K562 treated with DMSO at 1 percent for 12 hours (cell line): Measurements from ENCODE around the gene MON1B. TPM values are rescaled to one million over a fixed set of nuclear protein-coding genes. Genes with fewer than 3 reads are reported as not detected.

ENCODE experiments used
- total RNA-seq: library from RNA; unstranded; fragments of 300-600 nt; gene quantifications from 2 replicates; pipeline ENCODE4 v1.2.3, GENCODE V29; 2022; ENCODE audit not compliant: insufficient read depth

The MON1B gene
- total RNA-seq: 11.7 and 40.3 TPM in 2 replicates

DNA sequence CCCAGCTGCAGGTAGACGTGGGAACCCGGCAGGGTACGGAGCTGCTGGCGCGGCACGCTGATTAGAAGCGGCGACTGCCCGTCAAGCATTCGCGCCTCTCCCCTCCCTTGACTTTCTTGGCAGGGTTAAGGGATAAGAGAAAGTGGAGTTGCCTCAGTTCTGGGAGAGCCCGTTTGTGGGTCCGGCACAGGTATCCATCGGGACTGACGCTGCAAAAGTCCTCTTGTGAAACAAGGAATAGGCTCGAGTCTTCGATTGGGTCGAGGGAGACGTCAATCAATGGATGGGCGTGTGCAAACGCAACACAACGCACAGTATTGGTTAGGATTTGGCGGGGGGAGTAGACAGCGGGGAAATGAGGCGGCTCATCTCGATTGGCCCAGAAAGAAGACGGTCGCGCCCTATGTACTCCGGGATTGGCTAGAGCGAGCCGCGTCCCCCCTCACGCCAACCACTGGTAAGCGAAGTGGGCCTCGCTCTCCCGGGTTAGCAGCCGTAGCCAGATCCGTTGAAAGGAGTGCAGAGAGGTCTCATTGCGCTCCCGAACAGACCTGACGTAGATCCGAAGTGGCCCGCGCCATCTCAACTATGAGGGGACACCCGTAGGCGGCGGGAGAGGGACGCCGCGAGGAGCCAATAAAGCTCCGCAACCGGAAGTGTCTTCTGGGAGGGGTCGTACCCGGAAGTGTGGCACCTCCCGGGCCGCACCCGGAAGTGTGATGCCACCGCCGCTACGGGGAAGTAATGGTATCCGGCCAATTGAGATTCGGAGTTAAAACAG lies at the start of gene MON1B:
MON1B (plus strand) TSS at position 713 of the 781 bp plus-strand sequence. CDS start 296 bp downstream, outside the sequence.

DNA sequence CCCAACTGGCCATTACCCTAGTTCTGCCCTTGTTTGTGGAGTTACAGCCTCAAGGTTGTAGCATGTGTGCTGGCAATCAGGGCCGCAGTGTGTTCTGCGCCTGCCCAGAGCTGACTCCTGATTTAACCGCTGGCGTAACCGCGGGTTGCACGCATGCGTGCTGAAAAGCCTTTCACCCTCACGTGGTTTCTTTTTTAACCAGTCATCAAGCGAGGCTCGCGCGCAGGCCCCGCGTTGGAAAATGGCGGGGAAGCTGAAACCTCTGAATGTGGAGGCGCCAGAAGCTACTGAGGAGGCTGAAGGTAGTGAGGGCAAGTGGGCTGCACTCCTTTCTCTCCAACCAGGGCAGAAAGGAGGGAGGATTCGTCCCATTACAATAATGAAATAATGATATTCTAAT lies 8.2 kb downstream of the MON1B start, which contains the start of gene SYCE1L:
SYCE1L (plus strand) TSS at position 198 of the 400 bp plus-strand sequence; CDS start at position 242, 44 bp downstream.

Other genes starting within 250 kb of the MON1B start
- gene SYCE1L, start 8.2 kb downstream of the MON1B start, total RNA-seq: 1.2 and 1.4 TPM in 2 replicates
- gene ADAMTS18, start 243.8 kb downstream of the MON1B start, total RNA-seq: not detected in 2 replicates